Measurements from ENCODE around the gene CFAP141. TPM values are rescaled to one million over a fixed set of nuclear protein-coding genes. Genes with fewer than 3 reads are reported as not detected.
A peak's percentile ranks its signal among the peaks of the same experiment; 100 is the strongest.

The CFAP141 gene
- total RNA-seq (1 to 10 TPM; 3.2 to 5.4 TPM), polyA plus RNA-seq (1 to 10 TPM; 3.7 to 8.4 TPM)
- long read RNA-seq, donor 1, partial matches to known transcripts = 0 of 1 reads
- long read RNA-seq, donor 1, other reads (novel, unspliced or antisense) = 0 of 1 reads
- long read RNA-seq, donor 2, partial matches to known transcripts = 0 of 1 reads
- long read RNA-seq, donor 2, other reads (novel, unspliced or antisense) = 0 of 1 reads
- long read RNA-seq, donor 3, partial matches to known transcripts = 0 of 2 reads
- long read RNA-seq, donor 3, other reads (novel, unspliced or antisense) = 0 of 2 reads
- long read RNA-seq, donor 4 = 0 reads
- long read RNA-seq, donor 5, partial matches to known transcripts = 0 of 2 reads
- long read RNA-seq, donor 5, other reads (novel, unspliced or antisense) = 0 of 2 reads

DNA sequence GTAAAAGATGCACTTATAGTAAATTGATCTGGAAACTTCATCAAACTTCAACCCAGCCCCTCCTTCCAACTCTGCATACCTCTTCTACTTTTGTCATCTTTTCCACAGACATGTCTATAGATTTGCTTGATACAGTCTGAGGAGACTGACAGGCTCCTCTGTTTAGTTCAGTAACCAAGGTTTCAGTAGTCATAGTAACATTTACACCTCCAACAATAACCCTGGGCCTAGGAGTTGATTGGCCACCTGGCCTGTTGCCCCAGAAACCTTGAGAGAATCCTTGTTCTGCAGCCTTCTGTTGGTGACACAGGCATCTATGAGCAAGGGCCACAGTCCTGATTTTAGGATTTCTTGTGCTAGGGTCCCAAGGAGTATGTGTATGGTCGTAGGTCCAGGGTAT lies at the start of gene CFAP141:
CFAP141 (minus strand) TSS at position 138 of the 400 bp plus-strand sequence; CDS start at position 112, 26 bp downstream.
- peak in 2 of 3 donors; percentile 10 to 29 for DNase-seq

DNA sequence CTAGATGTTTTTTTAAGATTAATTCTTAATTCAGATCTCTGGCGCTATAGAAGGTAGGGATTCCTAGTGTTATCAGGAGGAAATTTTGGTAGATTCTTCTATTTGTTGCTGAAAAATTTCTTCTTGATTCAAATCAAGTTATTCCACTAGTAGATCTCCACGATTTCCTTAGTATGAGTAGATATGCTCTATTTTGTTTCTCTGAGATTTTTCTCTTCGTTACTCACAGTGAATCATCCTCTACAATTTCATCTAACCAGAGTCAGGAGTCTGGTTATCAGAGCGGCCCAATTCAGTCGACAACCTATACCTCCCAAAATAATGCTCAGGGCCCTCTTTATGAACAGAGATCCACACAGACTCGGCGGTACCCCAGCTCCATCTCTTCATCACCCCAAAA lies 47.5 kb upstream of the CFAP141 start:
- Histone ChIP-seq H3K4me3 (no peak overlapping the region), H3K9ac (ENCODE audit: insufficient read depth in 1 of 2, low read length in 2 of 2) (no peak overlapping the region), H3K9me3 (ENCODE audit: control insufficient read depth in 4 of 4, insufficient read depth in 3 of 4, low read length in 3 of 4) (no peaks in the 10 kb centered on the region), H3K27ac (ENCODE audit: low read depth in 1 of 2, low read length in 1 of 2) (no peak overlapping the region), H3K27me3 (ENCODE audit: control insufficient read depth in 3 of 3, insufficient read depth in 3 of 3, low read length in 2 of 3) (no peaks in the 10 kb centered on the region), H3K4me1 (ENCODE audit: control insufficient read depth in 5 of 5, insufficient read depth in 5 of 5, low read length in 5 of 5) (no peaks in the 10 kb centered on the region), H3K36me3 (ENCODE audit: control insufficient read depth in 4 of 4, insufficient read depth in 4 of 4, low read length in 4 of 4) (peaks cover 55 to 75% (median 68%) of the 10 kb centered on the region in 4 donors)
- DNase-seq (no peak), ATAC-seq (ENCODE audit: insufficient read depth, low FRiP score) (no peak)
- TF ChIP-seq, protein P1, sequence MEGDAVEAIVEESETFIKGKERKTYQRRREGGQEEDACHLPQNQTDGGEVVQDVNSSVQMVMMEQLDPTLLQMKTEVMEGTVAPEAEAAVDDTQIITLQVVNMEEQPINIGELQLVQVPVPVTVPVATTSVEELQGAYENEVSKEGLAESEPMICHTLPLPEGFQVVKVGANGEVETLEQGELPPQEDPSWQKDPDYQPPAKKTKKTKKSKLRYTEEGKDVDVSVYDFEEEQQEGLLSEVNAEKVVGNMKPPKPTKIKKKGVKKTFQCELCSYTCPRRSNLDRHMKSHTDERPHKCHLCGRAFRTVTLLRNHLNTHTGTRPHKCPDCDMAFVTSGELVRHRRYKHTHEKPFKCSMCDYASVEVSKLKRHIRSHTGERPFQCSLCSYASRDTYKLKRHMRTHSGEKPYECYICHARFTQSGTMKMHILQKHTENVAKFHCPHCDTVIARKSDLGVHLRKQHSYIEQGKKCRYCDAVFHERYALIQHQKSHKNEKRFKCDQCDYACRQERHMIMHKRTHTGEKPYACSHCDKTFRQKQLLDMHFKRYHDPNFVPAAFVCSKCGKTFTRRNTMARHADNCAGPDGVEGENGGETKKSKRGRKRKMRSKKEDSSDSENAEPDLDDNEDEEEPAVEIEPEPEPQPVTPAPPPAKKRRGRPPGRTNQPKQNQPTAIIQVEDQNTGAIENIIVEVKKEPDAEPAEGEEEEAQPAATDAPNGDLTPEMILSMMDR (IDR thresholded peaks at IDR 0.05; ENCODE audit: control extremely low read depth, extremely low read depth) = no peak
- 97 to 98% methylated on average over 7 of the region's 7 CpGs for WGBS, 2 donors

More for the DNA sequence above, at the start of gene CFAP141:
- H3K9me3 ChIP-seq (ENCODE audit: control insufficient read depth in 4 of 4, insufficient read depth in 3 of 4, low read length in 3 of 4) = no peaks in the 10 kb centered on the region
- H3K36me3 ChIP-seq (ENCODE audit: control insufficient read depth in 4 of 4, insufficient read depth in 4 of 4, low read length in 4 of 4) = peaks cover 16 to 37% (median 21%) of the 10 kb centered on the region in 4 donors
- no peaks in the 10 kb centered on the region for H3K27me3 ChIP-seq (ENCODE audit: control insufficient read depth in 3 of 3, insufficient read depth in 3 of 3, low read length in 2 of 3)
- H3K27ac ChIP-seq (ENCODE audit: low read depth in 1 of 2, low read length in 1 of 2) = no peak within 1 kb of the TSS
- WGBS, 2 donors = 93 to 94% methylated on average over 1 of the region's 1 CpG
- no peak for ATAC-seq (ENCODE audit: insufficient read depth, low FRiP score)
- no peaks in the 10 kb centered on the region for H3K4me1 ChIP-seq (ENCODE audit: control insufficient read depth in 5 of 5, insufficient read depth in 5 of 5, low read length in 5 of 5)
- no peak within 1 kb of the TSS for H3K9ac ChIP-seq (ENCODE audit: insufficient read depth in 1 of 2, low read length in 2 of 2)
- TF ChIP-seq, protein P1 (IDR thresholded peaks at IDR 0.05; ENCODE audit: control extremely low read depth, extremely low read depth) = no peak
- no peak within 1 kb of the TSS for H3K4me3 ChIP-seq

DNA sequence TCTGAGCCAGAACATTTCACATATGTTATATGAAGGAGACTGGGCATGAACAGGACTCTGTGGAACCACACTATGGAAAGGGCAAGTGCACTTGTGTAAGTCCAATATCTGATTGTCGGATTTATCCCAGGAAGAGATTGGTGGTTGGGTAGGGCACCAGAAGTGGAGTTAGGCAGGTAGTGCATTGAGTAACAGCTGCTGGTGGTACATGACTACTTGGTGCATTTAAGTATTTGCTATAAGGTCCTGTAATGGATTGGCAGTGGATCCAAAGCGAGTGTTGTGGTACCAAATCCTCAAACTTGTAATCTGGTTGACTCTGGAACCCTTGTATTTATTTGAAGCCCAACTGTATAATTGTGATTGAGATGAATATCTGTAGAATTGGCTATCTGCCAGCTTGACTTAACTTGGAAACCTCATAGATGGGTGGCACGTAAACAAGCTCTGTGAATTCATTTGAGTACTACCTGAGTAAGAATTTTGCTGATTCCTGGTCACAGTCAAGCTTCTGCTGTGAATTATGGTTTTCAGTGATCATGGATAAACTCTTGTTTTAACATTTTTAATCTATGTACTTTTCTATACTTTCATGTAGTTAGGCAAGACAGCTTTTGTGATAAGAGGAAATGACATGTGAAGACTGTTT lies 35.7 kb upstream of the CFAP141 start:
- H3K4me3 ChIP-seq = no peak overlapping the region
- peaks cover 35 to 72% (median 51%) of the 10 kb centered on the region in 4 donors for H3K36me3 ChIP-seq (ENCODE audit: control insufficient read depth in 4 of 4, insufficient read depth in 4 of 4, low read length in 4 of 4)
- TF ChIP-seq, protein P1 (IDR thresholded peaks at IDR 0.05; ENCODE audit: control extremely low read depth, extremely low read depth) = no peak
- whole genome bisulfite sequencing, 2 donors = 85 to 89% methylated on average over 3 of the region's 3 CpGs
- H3K9ac ChIP-seq (ENCODE audit: insufficient read depth in 1 of 2, low read length in 2 of 2) = no peak overlapping the region
- no peaks in the 10 kb centered on the region for H3K4me1 ChIP-seq (ENCODE audit: control insufficient read depth in 5 of 5, insufficient read depth in 5 of 5, low read length in 5 of 5)
- DNase-seq = no peak
- no peak overlapping the region for H3K27ac ChIP-seq (ENCODE audit: low read depth in 1 of 2, low read length in 1 of 2)
- no peaks in the 10 kb centered on the region for H3K9me3 ChIP-seq (ENCODE audit: control insufficient read depth in 4 of 4, insufficient read depth in 3 of 4, low read length in 3 of 4)
- no peak for ATAC-seq (ENCODE audit: insufficient read depth, low FRiP score)
- H3K27me3 ChIP-seq (ENCODE audit: control insufficient read depth in 3 of 3, insufficient read depth in 3 of 3, low read length in 2 of 3) = no peaks in the 10 kb centered on the region

Data from lung (tissue), 16 donors.